Measurements from ENCODE around the gene TBX21.

TBX21 gene

GRCh38 chr17:47733047-47733673, at the start of gene TBX21:
Gene TBX21 (plus strand): TSS chr17:47733236. CDS start chr17:47733455, 219 bp downstream.
- DNase-seq (ENCODE audit: low read depth, low spot score), result no peak
- H3K27ac ChIP-seq, result no peak within 1 kb of the TSS

GRCh38 chr17:47684025-47684424, 49.0 kb upstream of the TBX21 start:
- H3K27ac ChIP-seq, result peak overlapping the region; percentile 67
- DNase-seq (ENCODE audit: low read depth, low spot score), result no peak

GRCh38 chr17:47684535-47685193, 48.4 kb upstream of the TBX21 start:
- peak overlapping the region; percentile 67 for H3K27ac ChIP-seq
- DNase-seq (ENCODE audit: low read depth, low spot score), result no peak

- no peak for DNase-seq (ENCODE audit: low read depth, low spot score)
- H3K27ac ChIP-seq, result peak overlapping the region; percentile 67
Measured at GRCh38 chr17:47685556-47686275, 47.3 kb upstream of the TBX21 start.

- DNase-seq (ENCODE audit: low read depth, low spot score), result no peak
- peak overlapping the region; percentile 67 for H3K27ac ChIP-seq
Measured at GRCh38 chr17:47686276-47686635, 46.8 kb upstream of the TBX21 start.

- H3K27ac ChIP-seq, result peak overlapping the region; percentile 67
- no peak for DNase-seq (ENCODE audit: low read depth, low spot score)
Measured at GRCh38 chr17:47686664-47687327, 46.2 kb upstream of the TBX21 start.

- H3K27ac ChIP-seq, result peak overlapping the region; percentile 67
Measured at GRCh38 chr17:47687328-47687690, 45.7 kb upstream of the TBX21 start.

GRCh38 chr17:47687748-47688147, 45.3 kb upstream of the TBX21 start:
- no peak for DNase-seq (ENCODE audit: low read depth, low spot score)
- peak overlapping the region; percentile 67 for H3K27ac ChIP-seq

More at GRCh38 chr17:47687328-47687690, 45.7 kb upstream of the TBX21 start:
- no peak for DNase-seq (ENCODE audit: low read depth, low spot score)

GRCh38 chr17:47690121-47690520, 42.9 kb upstream of the TBX21 start:
- no peak for DNase-seq (ENCODE audit: low read depth, low spot score)
- no peak overlapping the region for H3K27ac ChIP-seq

- no peak overlapping the region for H3K27ac ChIP-seq
Measured at GRCh38 chr17:47692137-47692894, 40.7 kb upstream of the TBX21 start.

GRCh38 chr17:47692895-47693730, 39.9 kb upstream of the TBX21 start:
- H3K27ac ChIP-seq, result peak overlapping the region; percentile 10
- DNase-seq (ENCODE audit: low read depth, low spot score), result no peak

More at GRCh38 chr17:47692137-47692894, 40.7 kb upstream of the TBX21 start:
- no peak for DNase-seq (ENCODE audit: low read depth, low spot score)

- no peak for DNase-seq (ENCODE audit: low read depth, low spot score)
- peak within 1 kb of the TSS; percentile 27 for H3K27ac ChIP-seq
Measured at GRCh38 chr17:47693731-47694580, 39.1 kb upstream of the TBX21 start, which contains the start of gene TBKBP1. Gene TBKBP1 (plus strand): TSS chr17:47694161. CDS start chr17:47696113, 1,952 bp downstream.

GRCh38 chr17:47694581-47695428, 38.2 kb upstream of the TBX21 start:
- DNase-seq (ENCODE audit: low read depth, low spot score), result no peak
- H3K27ac ChIP-seq, result peak overlapping the region; percentile 27

- no peak overlapping the region for H3K27ac ChIP-seq
- no peak for DNase-seq (ENCODE audit: low read depth, low spot score)
Measured at GRCh38 chr17:47695429-47696376, 37.3 kb upstream of the TBX21 start.

GRCh38 chr17:47696717-47697642, 36.1 kb upstream of the TBX21 start:
- DNase-seq (ENCODE audit: low read depth, low spot score), result no peak
- no peak overlapping the region for H3K27ac ChIP-seq

Data from epithelial cell of prostate (primary cell).